OCI-LY3 (cell line): ENCODE data around the gene RIPPLY3.

Source experiments
- H2AFZ ChIP-seq: fragments of 200-600, 300-600 bp; shearing (Covaris generic); 2 replicates; pipeline ENCODE4 v1.6.0; 2014; ENCODE audit warnings: antibody characterized with exemption, low read depth, low read length
- H3K27ac ChIP-seq: fragments of 200-600, 300-600 bp; sonication (generic); 2 replicates; pipeline ENCODE4 v1.5.1; 2014; ENCODE audit warnings: mild to moderate bottlenecking, low read length, moderate library complexity, mixed read lengths
- H3K27me3 ChIP-seq: fragments of 200-600, 300-600 bp; sonication (generic); 2 replicates; pipeline ENCODE4 v1.6.1; 2014; ENCODE audit warnings: low read depth, low read length, mixed read lengths
- H3K36me3 ChIP-seq: fragments of 200-600, 300-600 bp; sonication (generic); replicated peaks from 2 replicates; pipeline ENCODE3; 2014; ENCODE audit warnings: low read depth, low read length, mixed read lengths
- H3K4me1 ChIP-seq: fragments of 300-600, 200-600 bp; sonication (generic); 2 replicates; pipeline ENCODE4 v1.6.1; 2014; ENCODE audit warnings: low read length, mixed read lengths
- H3K4me2 ChIP-seq: fragments of 200-600, 300-600 bp; sonication (generic); 2 replicates; pipeline ENCODE4 v1.6.1; 2014; ENCODE audit warnings: low read length, mixed read lengths
- H3K4me3 ChIP-seq: fragments of 300-600, 200-600 bp; sonication (generic); 2 replicates; pipeline ENCODE4 v1.5.1; 2014; ENCODE audit warnings: antibody characterized with exemption, mild to moderate bottlenecking, low read length, moderate library complexity
- H3K79me2 ChIP-seq: fragments of 300-600, 200-600 bp; shearing (Covaris generic); 2 replicates; pipeline ENCODE4 v1.6.1; 2014; ENCODE audit warnings: mild to moderate bottlenecking, low read length, mixed read lengths
- H3K9ac ChIP-seq: fragments of 300-600, 200-600 bp; shearing (Covaris generic); 2 replicates; pipeline ENCODE4 v1.6.0; 2014; ENCODE audit warnings: mild to moderate bottlenecking, low read length, moderate library complexity
- H3K9me3 ChIP-seq: fragments of 200-600, 300-600 bp; shearing (Covaris generic); 2 replicates; pipeline ENCODE4 v1.6.1; 2014; ENCODE audit warnings: low read length, mixed read lengths; ENCODE audit not compliant: insufficient read depth
- H4K20me1 ChIP-seq: fragments of 200-600, 300-600 bp; sonication (generic); 2 replicates; pipeline ENCODE4 v1.6.1; 2016; ENCODE audit warnings: low read length, mixed read lengths; ENCODE audit not compliant: insufficient read depth
- EZH2phosphoT487 ChIP-seq: fragments of 200-600 bp; shearing (Covaris generic); IDR thresholded peaks from 2 replicates; pipeline ENCODE4 v1.6.1; 2018; ENCODE audit warnings: antibody characterized with exemption, mixed run types, low read depth
- TF ChIP-seq, protein P1 (sequence below): fragments of 200-600, 300-600 bp; sonication (generic); IDR thresholded peaks from 2 replicates; pipeline ENCODE4 v1.5.1; 2014; ENCODE audit warnings: antibody characterized with exemption, low read length, low read depth

Gene RIPPLY3

DNA sequence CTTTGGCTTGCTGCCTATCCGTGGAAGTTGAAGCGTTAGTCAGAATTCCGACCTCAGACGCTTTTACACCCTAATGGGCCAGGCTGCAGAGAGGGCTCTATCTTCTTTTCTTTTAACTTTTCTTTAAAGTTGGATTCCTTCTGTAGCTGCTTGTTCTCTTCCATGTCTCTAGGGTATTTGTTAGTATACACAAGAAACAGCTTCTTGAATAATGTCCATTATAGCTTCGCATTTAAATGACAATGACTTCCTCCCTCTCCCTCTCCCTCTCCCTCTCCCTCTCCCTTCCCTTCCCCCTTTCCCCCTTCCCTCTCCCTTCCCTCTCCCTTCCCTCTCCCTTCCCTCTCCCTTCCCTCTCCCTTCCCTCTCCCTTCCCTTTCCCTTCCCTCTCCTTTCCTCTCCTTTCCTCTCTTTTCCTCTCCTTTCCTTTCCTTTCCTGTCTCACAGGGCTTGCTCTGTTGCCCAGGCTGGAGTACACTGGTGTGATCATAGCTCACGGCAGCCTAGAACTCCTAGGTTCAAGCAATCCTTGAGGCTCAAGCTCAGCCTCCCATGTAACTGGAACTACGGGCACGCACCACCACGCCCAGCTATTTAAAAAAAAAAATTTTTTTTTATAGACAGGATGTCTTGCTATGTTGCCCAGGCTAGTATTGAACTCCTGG, 33.0 kb downstream of the RIPPLY3 start:
- Histone ChIP-seq H3K79me2 (no peaks in the 10 kb centered on the region), H3K27me3 (no peaks in the 10 kb centered on the region), H2AFZ (no peak overlapping the region), H3K9me3 (no peaks in the 10 kb centered on the region), H3K36me3 (no peaks in the 10 kb centered on the region), H3K9ac (no peak overlapping the region), H4K20me1 (no peaks in the 10 kb centered on the region), H3K4me3 (no peak overlapping the region), H3K27ac (no peak overlapping the region), H3K4me1 (no peaks in the 10 kb centered on the region), H3K4me2 (no peak overlapping the region)
- TF ChIP-seq, protein P1, sequence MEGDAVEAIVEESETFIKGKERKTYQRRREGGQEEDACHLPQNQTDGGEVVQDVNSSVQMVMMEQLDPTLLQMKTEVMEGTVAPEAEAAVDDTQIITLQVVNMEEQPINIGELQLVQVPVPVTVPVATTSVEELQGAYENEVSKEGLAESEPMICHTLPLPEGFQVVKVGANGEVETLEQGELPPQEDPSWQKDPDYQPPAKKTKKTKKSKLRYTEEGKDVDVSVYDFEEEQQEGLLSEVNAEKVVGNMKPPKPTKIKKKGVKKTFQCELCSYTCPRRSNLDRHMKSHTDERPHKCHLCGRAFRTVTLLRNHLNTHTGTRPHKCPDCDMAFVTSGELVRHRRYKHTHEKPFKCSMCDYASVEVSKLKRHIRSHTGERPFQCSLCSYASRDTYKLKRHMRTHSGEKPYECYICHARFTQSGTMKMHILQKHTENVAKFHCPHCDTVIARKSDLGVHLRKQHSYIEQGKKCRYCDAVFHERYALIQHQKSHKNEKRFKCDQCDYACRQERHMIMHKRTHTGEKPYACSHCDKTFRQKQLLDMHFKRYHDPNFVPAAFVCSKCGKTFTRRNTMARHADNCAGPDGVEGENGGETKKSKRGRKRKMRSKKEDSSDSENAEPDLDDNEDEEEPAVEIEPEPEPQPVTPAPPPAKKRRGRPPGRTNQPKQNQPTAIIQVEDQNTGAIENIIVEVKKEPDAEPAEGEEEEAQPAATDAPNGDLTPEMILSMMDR = no peak
- no peak for TF ChIP-seq EZH2phosphoT487

DNA sequence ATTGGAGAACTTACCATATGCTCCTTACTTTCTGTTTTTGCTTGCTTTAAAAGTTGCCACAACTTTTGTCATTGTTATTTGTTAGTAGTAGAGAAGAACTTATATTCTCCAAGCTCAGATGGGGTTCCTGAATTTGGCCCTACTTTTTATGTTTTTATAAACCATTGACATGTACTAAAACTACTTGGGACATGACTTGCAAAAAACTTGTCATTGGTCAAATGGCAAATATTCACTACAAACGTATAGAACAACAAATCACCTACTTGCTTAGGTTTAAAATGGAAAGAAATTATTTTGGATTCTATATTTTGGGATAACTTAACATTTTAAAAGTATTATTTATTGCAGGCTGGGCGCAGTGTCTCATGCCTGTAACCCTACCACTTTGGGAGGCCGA, 33.7 kb downstream of the RIPPLY3 start:
- Histone ChIP-seq H3K27ac (no peak overlapping the region), H3K4me1 (no peaks in the 10 kb centered on the region), H4K20me1 (no peaks in the 10 kb centered on the region), H3K9ac (no peak overlapping the region), H3K4me3 (no peak overlapping the region), H3K79me2 (no peaks in the 10 kb centered on the region), H3K9me3 (no peaks in the 10 kb centered on the region), H3K27me3 (no peaks in the 10 kb centered on the region), H3K4me2 (no peak overlapping the region), H3K36me3 (no peaks in the 10 kb centered on the region), H2AFZ (no peak overlapping the region)
- TF ChIP-seq, protein P1 = no peak
- no peak for TF ChIP-seq EZH2phosphoT487

DNA sequence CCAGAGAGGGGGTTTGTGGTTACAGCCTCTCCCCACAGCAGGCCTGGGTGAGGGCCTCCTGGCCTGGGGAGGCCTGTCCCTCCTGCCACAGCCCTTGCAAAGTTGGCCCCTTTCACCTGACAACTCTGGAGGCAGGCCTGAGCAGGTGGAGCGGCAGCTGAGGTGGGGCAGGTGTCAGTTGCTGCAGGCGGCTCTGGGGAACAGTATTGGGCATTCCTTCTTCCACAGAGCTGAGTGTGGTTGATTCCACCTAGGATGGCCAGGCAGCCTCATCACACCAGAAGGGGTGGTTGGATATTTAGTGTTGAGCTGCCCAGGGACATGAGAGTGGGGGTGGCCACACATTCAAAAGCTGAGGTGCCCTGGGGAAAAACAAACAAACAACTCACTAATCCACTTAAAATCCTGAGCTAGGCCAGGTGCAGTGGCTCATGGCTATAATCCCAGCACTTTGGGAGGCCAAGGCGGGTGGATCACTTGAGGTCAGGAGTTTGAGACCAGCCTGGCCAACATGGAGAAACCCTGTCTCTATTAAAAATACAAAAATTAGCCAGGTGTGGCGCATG, 35.3 kb downstream of the RIPPLY3 start:
- no peak overlapping the region for H2AFZ ChIP-seq
- H3K9me3 ChIP-seq = no peaks in the 10 kb centered on the region
- no peak overlapping the region for H3K9ac ChIP-seq
- H3K79me2 ChIP-seq = no peaks in the 10 kb centered on the region
- no peaks in the 10 kb centered on the region for H3K36me3 ChIP-seq
- no peaks in the 10 kb centered on the region for H3K4me1 ChIP-seq
- no peaks in the 10 kb centered on the region for H3K27me3 ChIP-seq
- H3K4me3 ChIP-seq = no peak overlapping the region
- H3K27ac ChIP-seq = no peak overlapping the region
- no peaks in the 10 kb centered on the region for H4K20me1 ChIP-seq
- no peak for TF ChIP-seq EZH2phosphoT487
- TF ChIP-seq, protein P1 = no peak
- H3K4me2 ChIP-seq = no peak overlapping the region

DNA sequence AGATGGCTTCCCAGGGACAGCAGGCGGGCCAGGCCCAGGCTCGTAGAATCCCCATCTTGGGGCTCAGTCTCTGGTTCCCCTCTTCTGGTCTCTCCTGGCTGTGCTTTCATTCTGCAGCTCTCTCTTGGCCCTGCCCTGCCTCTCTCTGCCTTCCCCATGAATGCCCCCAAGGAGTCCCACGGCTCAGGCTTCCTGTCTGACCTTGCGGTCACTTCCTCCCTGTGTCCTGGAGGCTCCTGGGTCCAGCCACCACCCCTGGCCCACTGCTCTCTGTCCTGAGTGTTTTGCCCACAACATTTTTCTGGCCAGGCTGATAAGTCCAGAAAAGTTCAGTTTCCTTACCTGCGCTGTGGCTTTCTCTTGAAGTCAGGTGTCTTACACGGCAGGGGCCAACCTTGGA, 37.3 kb downstream of the RIPPLY3 start:
- H3K27me3 ChIP-seq = no peaks in the 10 kb centered on the region
- TF ChIP-seq, protein P1 = no peak
- TF ChIP-seq EZH2phosphoT487 = no peak
- no peak overlapping the region for H3K27ac ChIP-seq
- no peaks in the 10 kb centered on the region for H3K9me3 ChIP-seq
- H3K4me3 ChIP-seq = no peak overlapping the region
- H3K79me2 ChIP-seq = no peaks in the 10 kb centered on the region
- no peaks in the 10 kb centered on the region for H3K36me3 ChIP-seq
- H3K4me2 ChIP-seq = no peak overlapping the region
- no peaks in the 10 kb centered on the region for H4K20me1 ChIP-seq
- no peaks in the 10 kb centered on the region for H3K4me1 ChIP-seq
- no peak overlapping the region for H2AFZ ChIP-seq
- H3K9ac ChIP-seq = no peak overlapping the region
